ENCODE measurements around the gene PSME3IP1.

- TF ChIP-seq POLR2A (IDR thresholded peaks at IDR 0.05): no peak
- no peak for TF ChIP-seq CTCF (IDR thresholded peaks at IDR 0.05)
These were observed 6.5 kb downstream of the PSME3IP1 start for GRCh38 chr16:57179215-57179828.
